NCI-H524 treated with DMSO at 0.1 percent for 48 hours (cell line): ENCODE measurements around the gene A4GALT.
"Not testable (repeated sequence)": the region's sequence is repeated elsewhere in the genome, so short reads cannot be mapped to it uniquely, and the experiment has no call there.

Experiments used
- DNase-seq: peaks from one replicate; lab custom pipeline; 2025; lab: John Stamatoyannopoulos, UW

A4GALT gene

GRCh38 chr22:42740320-42740719 lies 19.6 kb upstream of the A4GALT start:
- not testable (repeated sequence) for DNase-seq

GRCh38 chr22:42734406-42734805 lies 13.7 kb upstream of the A4GALT start:
- DNase-seq: no peak

- DNase-seq: not testable (repeated sequence)
These were observed 12.7 kb upstream of the A4GALT start for GRCh38 chr22:42733394-42733793.

- DNase-seq: no peak
These were observed 11.4 kb upstream of the A4GALT start for GRCh38 chr22:42732081-42732480.

GRCh38 chr22:42726811-42727210 lies 6.1 kb upstream of the A4GALT start:
- no peak for DNase-seq

GRCh38 chr22:42725606-42726355 lies 5.1 kb upstream of the A4GALT start:
- no peak for DNase-seq

GRCh38 chr22:42724062-42724461 lies 3.4 kb upstream of the A4GALT start:
- no peak for DNase-seq

- no peak for DNase-seq
These were observed 370 bp upstream of the A4GALT start for GRCh38 chr22:42721045-42721434.

- DNase-seq: no peak
These were observed 911 bp downstream of the A4GALT start for GRCh38 chr22:42719656-42720262.

- no peak for DNase-seq
These were observed 1.5 kb downstream of the A4GALT start for GRCh38 chr22:42719133-42719532.

GRCh38 chr22:42717197-42717928 lies 3.3 kb downstream of the A4GALT start:
- no peak for DNase-seq

- no peak for DNase-seq
These were observed 4.0 kb downstream of the A4GALT start for GRCh38 chr22:42716649-42717127.

GRCh38 chr22:42716221-42716620 lies 4.4 kb downstream of the A4GALT start:
- no peak for DNase-seq

GRCh38 chr22:42714768-42715390 lies 5.8 kb downstream of the A4GALT start:
- no peak for DNase-seq

- no peak for DNase-seq
These were observed 6.4 kb downstream of the A4GALT start for GRCh38 chr22:42714308-42714707.

- DNase-seq: no peak
These were observed 8.5 kb downstream of the A4GALT start for GRCh38 chr22:42711895-42712837.

- no peak for DNase-seq
These were observed 9.4 kb downstream of the A4GALT start for GRCh38 chr22:42711281-42711731.

GRCh38 chr22:42708417-42708816 lies 12.3 kb downstream of the A4GALT start:
- DNase-seq: no peak

GRCh38 chr22:42707496-42707895 lies 13.2 kb downstream of the A4GALT start:
- no peak for DNase-seq

GRCh38 chr22:42704896-42705295 lies 15.8 kb downstream of the A4GALT start:
- no peak for DNase-seq

GRCh38 chr22:42702675-42703074 lies 18.0 kb downstream of the A4GALT start:
- no peak for DNase-seq
